Neuronal stem cell (in vitro differentiated cells): ENCODE results near the gene PARD3.

Source experiments
- DNase-seq: peaks from one replicate; pipeline ENCODE4 v3.0.0-alpha.2; 2013; ENCODE audit warnings: low spot score
- H2AFZ ChIP-seq: one replicate; pipeline ENCODE4 v1.6.1; 2013; ENCODE audit warnings: mild to moderate bottlenecking, low read length, inconsistent platforms
- H2AK5ac ChIP-seq: 2 replicates; pipeline ENCODE4 v1.6.1; 2013; ENCODE audit warnings: low read depth, mild to moderate bottlenecking, inconsistent platforms, low read length, moderate library complexity, mixed read lengths
- H2BK120ac ChIP-seq: 2 replicates; pipeline ENCODE4 v1.6.1; 2013; ENCODE audit warnings: low read depth, mild to moderate bottlenecking, inconsistent platforms, low read length, moderate library complexity, mixed read lengths
- H2BK12ac ChIP-seq: one replicate; pipeline ENCODE4 v1.6.1; 2013; ENCODE audit warnings: low read length, inconsistent platforms
- H2BK15ac ChIP-seq: 2 replicates; pipeline ENCODE4 v1.6.1; 2013; ENCODE audit warnings: mild to moderate bottlenecking, low read length, inconsistent platforms, mixed read lengths
- H2BK5ac ChIP-seq: one replicate; pipeline ENCODE4 v1.6.1; 2013; ENCODE audit warnings: inconsistent platforms, mild to moderate bottlenecking, low read length, moderate library complexity
- H3K14ac ChIP-seq: one replicate; pipeline ENCODE4 v1.6.1; 2013; ENCODE audit warnings: low read length, inconsistent platforms
- H3K18ac ChIP-seq: 2 replicates; pipeline ENCODE4 v1.6.1; 2013; ENCODE audit warnings: low read length, inconsistent platforms
- H3K23ac ChIP-seq: 2 replicates; pipeline ENCODE4 v1.6.1; 2013; ENCODE audit warnings: low read depth, mild to moderate bottlenecking, mixed read lengths, low read length, inconsistent platforms; ENCODE audit not compliant: poor library complexity
- H3K27ac ChIP-seq: replicated peaks from 3 replicates; pipeline ENCODE4 v1.5.1; 2013; ENCODE audit warnings: low read length, inconsistent platforms
- H3K27me3 ChIP-seq, 3 experiments: 2 replicates each; pipeline ENCODE4 v1.6.1; 2013; ENCODE audit warnings: low read length in 3 of 3, mild to moderate bottlenecking in 2 of 3, inconsistent platforms in 1 of 3, low read depth in 1 of 3, mixed read lengths in 1 of 3, moderate library complexity in 1 of 3; ENCODE audit not compliant: control insufficient read depth in 3 of 3, insufficient read depth in 3 of 3
- H3K36me3 ChIP-seq, 2 donors: replicated peaks in 1 of 2; 2 replicates each; pipeline ENCODE4 v1.6.1; 2013; ENCODE audit warnings: low read length in 2 of 2; ENCODE audit not compliant: control insufficient read depth in 2 of 2, insufficient read depth in 2 of 2
- H3K4ac ChIP-seq: 2 replicates; pipeline ENCODE4 v1.6.1; 2013; ENCODE audit warnings: inconsistent platforms, mild to moderate bottlenecking, low read length, moderate library complexity
- H3K4me1 ChIP-seq, 2 donors: 1 replicate in 1 of 2; 2 replicates in 1 of 2; pipeline ENCODE4 v1.6.1; 2013; ENCODE audit warnings: low read length in 2 of 2, low read depth in 1 of 2; ENCODE audit not compliant: control insufficient read depth in 2 of 2, insufficient read depth in 1 of 2
- H3K4me2 ChIP-seq: one replicate; pipeline ENCODE4 v1.6.1; 2013; ENCODE audit warnings: mild to moderate bottlenecking, low read length, inconsistent platforms; ENCODE audit not compliant: insufficient read depth, poor library complexity, severe bottlenecking
- H3K4me3 ChIP-seq, 2 donors: 2 replicates each; pipeline ENCODE4 v1.5.1; 2013; ENCODE audit warnings: low read length in 2 of 2, mild to moderate bottlenecking in 2 of 2, inconsistent platforms in 1 of 2, moderate library complexity in 1 of 2
- H3K79me1 ChIP-seq: one replicate; pipeline ENCODE4 v1.6.1; 2013; ENCODE audit warnings: low read depth, mild to moderate bottlenecking, inconsistent platforms, low read length, moderate library complexity
- H3K9ac ChIP-seq: one replicate; pipeline ENCODE4 v1.6.1; 2013; ENCODE audit warnings: mild to moderate bottlenecking, low read depth, low read length, inconsistent platforms; ENCODE audit not compliant: poor library complexity
- H3K9me3 ChIP-seq, 2 donors: replicated peaks in 1 of 2; 2 replicates each; pipeline versions ENCODE3 to v1.6.1; 2013; ENCODE audit warnings: low read length in 2 of 2, mild to moderate bottlenecking in 2 of 2, inconsistent platforms in 1 of 2, low read depth in 1 of 2, mixed read lengths in 1 of 2, moderate library complexity in 1 of 2; ENCODE audit not compliant: control insufficient read depth in 2 of 2, insufficient read depth in 1 of 2
- H4K8ac ChIP-seq: one replicate; pipeline ENCODE4 v1.6.1; 2013; ENCODE audit warnings: low read depth, mild to moderate bottlenecking, inconsistent platforms, low read length, moderate library complexity
- H4K91ac ChIP-seq: one replicate; pipeline ENCODE4 v1.6.1; 2013; ENCODE audit warnings: low read length, low read depth, mild to moderate bottlenecking, inconsistent platforms; ENCODE audit not compliant: poor library complexity
- WGBS, 2 donors: extraction: QIAGEN DNeasy Blood & Tissue Kit; methylation state at CpG; one replicate each; pipeline ENCODE4 v1.1.7; 2013; ENCODE audit warnings: missing lambda C conversion rate in 2 of 2, mixed read lengths in 1 of 2; ENCODE audit not compliant: insufficient read length in 2 of 2, insufficient replicate concordance in 1 of 2; ENCODE audit errors: extremely low coverage in 2 of 2; 5-methylcytosine and 5-hydroxymethylcytosine counted together

The PARD3 gene

DNA sequence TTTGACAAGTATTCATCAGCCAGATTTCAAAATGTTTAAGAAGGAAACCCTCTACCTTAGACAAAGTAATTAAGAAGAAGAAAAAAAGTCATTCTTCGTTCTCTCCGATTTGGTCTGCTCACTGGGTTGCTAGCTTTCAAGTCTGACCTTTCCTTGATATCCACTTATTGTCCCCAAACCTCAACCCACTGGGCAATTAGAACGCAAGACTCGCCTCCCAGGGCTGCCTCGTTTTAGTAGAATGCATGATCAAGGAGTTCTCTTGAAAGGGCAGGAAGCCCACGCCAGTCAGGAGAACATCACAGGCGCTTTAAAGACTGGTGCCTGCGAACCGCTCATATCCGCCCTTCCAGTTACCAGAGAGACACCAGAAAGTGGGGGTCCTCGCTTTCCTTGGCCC is 637.7 kb downstream of the PARD3 start:
- Histone ChIP-seq H3K18ac (no peak overlapping the region), H3K79me1 (no peaks in the 10 kb centered on the region), H3K23ac (no peak overlapping the region), H3K9me3 (no peaks in the 10 kb centered on the region), H3K36me3 (no peaks in the 10 kb centered on the region), H3K4me3 (no peak overlapping the region), H3K4me2 (no peak overlapping the region), H2AK5ac (no peak overlapping the region), H2BK15ac (no peak overlapping the region), H3K4me1 (peaks cover 11 to 32% of the 10 kb centered on the region in 2 donors), H3K14ac (no peak overlapping the region), H4K8ac (no peak overlapping the region), H2BK12ac (no peak overlapping the region), H2AFZ (no peak overlapping the region), H3K27me3 (no peaks in the 10 kb centered on the region), H3K27ac (no peak overlapping the region), H4K91ac (no peak overlapping the region), H2BK120ac (no peak overlapping the region), H3K4ac (no peak overlapping the region), H2BK5ac (no peak overlapping the region), H3K9ac (no peak overlapping the region)
- DNase-seq: peak; percentile 20
- whole genome bisulfite sequencing, 2 donors: no CpG with 5 or more reads among the region's 11 CpGs

DNA sequence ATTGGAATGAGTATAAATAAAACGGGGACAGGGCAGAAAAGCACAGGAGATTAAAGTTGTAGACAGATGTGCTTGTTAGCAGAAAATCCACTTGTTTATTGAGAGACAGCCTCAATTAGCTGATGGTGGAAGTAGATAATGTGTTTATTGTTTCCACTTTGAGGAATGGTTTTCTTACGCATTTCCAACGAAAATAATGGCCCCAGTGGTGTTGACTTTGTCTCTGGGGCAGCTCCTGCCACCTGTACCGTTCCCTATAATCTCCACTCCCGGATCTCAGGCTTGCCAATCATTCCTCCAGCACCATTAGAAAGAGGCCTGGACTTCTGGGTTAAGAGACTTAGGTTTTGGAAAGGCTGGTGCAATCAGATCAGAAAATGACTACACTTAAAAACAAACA is 638.7 kb downstream of the PARD3 start:
- H4K91ac ChIP-seq: no peak overlapping the region
- H3K4ac ChIP-seq: no peak overlapping the region
- no peak overlapping the region for H3K4me3 ChIP-seq
- H3K27ac ChIP-seq: peak overlapping the region; percentile 29
- H2AFZ ChIP-seq: no peak overlapping the region
- H3K9ac ChIP-seq: no peak overlapping the region
- no peak overlapping the region for H3K23ac ChIP-seq
- H3K4me2 ChIP-seq: no peak overlapping the region
- H3K9me3 ChIP-seq: no peaks in the 10 kb centered on the region
- no peaks in the 10 kb centered on the region for H3K27me3 ChIP-seq
- H3K18ac ChIP-seq: no peak overlapping the region
- H2BK5ac ChIP-seq: no peak overlapping the region
- H3K14ac ChIP-seq: no peak overlapping the region
- H2BK15ac ChIP-seq: no peak overlapping the region
- H2BK12ac ChIP-seq: no peak overlapping the region
- WGBS, 2 donors: no CpG with 5 or more reads among the region's 5 CpGs
- no peaks in the 10 kb centered on the region for H3K36me3 ChIP-seq
- no peak overlapping the region for H4K8ac ChIP-seq
- no peak overlapping the region for H2AK5ac ChIP-seq
- peaks cover 11 to 23% of the 10 kb centered on the region in 2 donors for H3K4me1 ChIP-seq
- DNase-seq: no peak
- no peaks in the 10 kb centered on the region for H3K79me1 ChIP-seq
- no peak overlapping the region for H2BK120ac ChIP-seq

GRCh38 chr10:34175121-34175520 is 640.0 kb downstream of the PARD3 start:
- Histone ChIP-seq H2AFZ (no peak overlapping the region), H3K4ac (no peak overlapping the region), H2BK12ac (no peak overlapping the region), H3K27ac (no peak overlapping the region), H4K8ac (no peak overlapping the region), H3K9ac (no peak overlapping the region), H3K79me1 (no peaks in the 10 kb centered on the region), H2BK5ac (no peak overlapping the region), H3K27me3 (no peaks in the 10 kb centered on the region), H3K36me3 (no peaks in the 10 kb centered on the region), H3K18ac (no peak overlapping the region), H2AK5ac (no peak overlapping the region), H3K4me1 (peaks cover 11 to 20% of the 10 kb centered on the region in 2 donors), H3K4me3 (no peak overlapping the region), H3K9me3 (peaks cover 0 to 2% of the 10 kb centered on the region in 2 donors), H3K23ac (no peak overlapping the region), H3K14ac (no peak overlapping the region), H3K4me2 (no peak overlapping the region), H2BK120ac (no peak overlapping the region), H4K91ac (no peak overlapping the region), H2BK15ac (no peak overlapping the region)
- no peak for DNase-seq
- no CpG with 5 or more reads among the region's 2 CpGs for WGBS, 2 donors

- Histone ChIP-seq H2AFZ (no peak overlapping the region), H2BK12ac (no peak overlapping the region), H3K9ac (no peak overlapping the region), H4K8ac (no peak overlapping the region), H3K4me3 (no peak overlapping the region), H3K14ac (no peak overlapping the region), H4K91ac (no peak overlapping the region), H3K79me1 (no peaks in the 10 kb centered on the region), H3K4me1 (peaks cover 6 to 12% of the 10 kb centered on the region in 2 donors), H3K4me2 (no peak overlapping the region), H3K4ac (no peak overlapping the region), H3K9me3 (peaks cover 0 to 2% of the 10 kb centered on the region in 2 donors), H3K36me3 (no peaks in the 10 kb centered on the region), H3K27ac (no peak overlapping the region), H3K23ac (no peak overlapping the region), H2BK120ac (no peak overlapping the region), H2BK15ac (no peak overlapping the region), H2AK5ac (no peak overlapping the region), H3K18ac (no peak overlapping the region), H2BK5ac (no peak overlapping the region), H3K27me3 (no peaks in the 10 kb centered on the region)
- WGBS, 2 donors: no CpG with 5 or more reads among the region's 8 CpGs
- no peak for DNase-seq
These were observed 642.1 kb downstream of the PARD3 start for GRCh38 chr10:34172936-34173533.
